GM21381 (cell line): ENCODE data around the gene DTNB.

Source experiments
- ATAC-seq: cut with Tn5 transposase; IDR thresholded peaks from one replicate; pipeline ENCODE4 v1.9.1; 2021; ENCODE audit warnings: mild to moderate bottlenecking, moderate library complexity; ENCODE audit not compliant: unreplicated experiment

The DTNB gene

GRCh38 chr2:25332571-25332970 is 340.8 kb downstream of the DTNB start:
- ATAC-seq, result no peak

- ATAC-seq, result no peak
Measured at GRCh38 chr2:25331686-25332365, 341.6 kb downstream of the DTNB start.

GRCh38 chr2:25330937-25331336 is 342.4 kb downstream of the DTNB start:
- ATAC-seq, result no peak

DNA sequence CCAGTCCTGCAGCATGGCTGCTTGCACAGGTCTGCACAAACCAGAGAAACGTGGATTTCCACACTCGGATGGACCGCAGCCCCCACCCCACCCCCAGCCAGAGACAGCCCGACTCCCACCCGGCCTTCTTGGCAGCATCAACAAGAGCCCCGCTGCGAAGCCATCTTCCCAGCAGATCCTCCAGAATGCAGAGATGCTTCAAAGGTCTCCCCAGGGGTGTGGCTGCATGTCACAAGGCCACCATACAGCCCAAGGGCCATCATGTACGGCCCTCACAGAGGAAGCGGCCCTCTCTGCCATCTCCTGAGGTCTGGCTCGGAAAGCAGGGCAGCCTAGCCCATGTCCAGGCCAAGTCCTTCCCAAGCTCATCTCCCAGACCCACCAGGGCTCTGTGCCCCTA is 343.1 kb downstream of the DTNB start:
- no peak for ATAC-seq

DNA sequence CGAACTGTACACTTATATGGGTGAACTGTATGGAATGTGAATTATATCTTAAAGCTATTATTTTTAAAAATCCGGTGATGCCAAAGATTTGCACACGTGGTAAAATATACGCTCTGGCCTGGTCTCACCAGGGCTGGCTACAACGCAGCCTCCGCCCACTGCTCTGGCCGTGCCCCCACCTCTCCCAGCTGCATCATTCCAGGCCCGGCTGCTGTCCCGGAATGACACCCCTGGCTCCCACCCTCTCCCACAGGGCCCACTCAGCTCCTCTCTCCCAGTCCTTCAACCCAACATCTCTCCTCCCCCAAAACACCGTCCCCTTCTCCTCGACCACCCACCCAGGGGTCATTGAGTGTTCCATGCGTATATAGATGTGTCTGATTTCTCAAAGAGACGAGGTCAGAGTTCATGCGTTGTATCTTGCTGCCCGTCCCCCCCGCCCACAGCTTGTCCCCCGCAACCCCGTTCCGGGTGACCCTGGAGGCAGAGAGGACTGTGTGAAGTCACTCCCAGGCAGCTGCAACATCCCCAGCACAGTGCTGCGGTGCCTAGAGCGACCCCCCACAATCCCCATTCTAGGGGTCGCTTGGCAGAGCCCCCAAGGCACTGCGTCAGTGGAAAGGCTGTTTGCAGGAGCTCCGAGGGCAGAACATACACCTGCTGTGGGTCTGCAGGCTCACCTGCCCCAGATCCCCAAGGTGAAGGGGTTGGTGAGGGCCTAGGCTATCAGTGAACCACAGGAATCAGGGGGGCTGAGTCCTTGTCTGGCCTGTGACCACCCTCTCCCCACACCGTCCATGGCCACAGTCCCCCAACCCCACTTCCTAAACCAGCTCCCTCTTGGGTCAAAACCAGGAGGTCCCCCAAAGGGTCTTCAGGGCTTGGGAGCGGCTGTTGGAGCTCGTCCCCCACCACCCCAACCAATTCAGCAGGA is 345.0 kb downstream of the DTNB start:
- no peak for ATAC-seq
